ENCODE results near the gene HECA. TPM values are rescaled to one million over a fixed set of nuclear protein-coding genes. Genes with fewer than 3 reads are reported as not detected.

HECA gene
- total RNA-seq, 1 donor from 2014 or later = 21.0 TPM

DNA sequence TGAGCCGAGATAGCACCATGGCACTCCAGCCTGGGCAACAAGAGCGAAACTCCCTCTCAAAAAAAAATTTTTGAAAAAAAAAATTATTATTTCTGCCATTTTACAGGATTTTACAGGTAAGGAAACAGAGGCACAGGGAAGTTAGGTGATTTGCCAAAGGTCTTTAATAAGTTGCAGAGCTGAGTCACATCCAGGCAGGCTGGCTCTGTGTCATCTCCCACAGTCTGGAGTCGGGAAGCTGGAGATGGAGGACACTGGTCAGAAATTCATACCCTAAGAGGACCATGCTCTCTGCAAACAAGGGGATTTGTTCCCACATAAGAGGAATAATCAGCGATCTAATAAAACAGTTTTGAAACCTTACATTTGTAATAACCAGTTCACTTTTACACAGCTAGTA is 24.1 kb downstream of the HECA start:
- H3K9me3 Mint-ChIP-seq (ENCODE audit: unreplicated experiment) = peaks cover 5% of the 10 kb centered on the region
- DNase-seq = no peak
- TF ChIP-seq, protein P1, sequence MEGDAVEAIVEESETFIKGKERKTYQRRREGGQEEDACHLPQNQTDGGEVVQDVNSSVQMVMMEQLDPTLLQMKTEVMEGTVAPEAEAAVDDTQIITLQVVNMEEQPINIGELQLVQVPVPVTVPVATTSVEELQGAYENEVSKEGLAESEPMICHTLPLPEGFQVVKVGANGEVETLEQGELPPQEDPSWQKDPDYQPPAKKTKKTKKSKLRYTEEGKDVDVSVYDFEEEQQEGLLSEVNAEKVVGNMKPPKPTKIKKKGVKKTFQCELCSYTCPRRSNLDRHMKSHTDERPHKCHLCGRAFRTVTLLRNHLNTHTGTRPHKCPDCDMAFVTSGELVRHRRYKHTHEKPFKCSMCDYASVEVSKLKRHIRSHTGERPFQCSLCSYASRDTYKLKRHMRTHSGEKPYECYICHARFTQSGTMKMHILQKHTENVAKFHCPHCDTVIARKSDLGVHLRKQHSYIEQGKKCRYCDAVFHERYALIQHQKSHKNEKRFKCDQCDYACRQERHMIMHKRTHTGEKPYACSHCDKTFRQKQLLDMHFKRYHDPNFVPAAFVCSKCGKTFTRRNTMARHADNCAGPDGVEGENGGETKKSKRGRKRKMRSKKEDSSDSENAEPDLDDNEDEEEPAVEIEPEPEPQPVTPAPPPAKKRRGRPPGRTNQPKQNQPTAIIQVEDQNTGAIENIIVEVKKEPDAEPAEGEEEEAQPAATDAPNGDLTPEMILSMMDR (IDR thresholded peaks at IDR 0.05; ENCODE audit: partially characterized antibody, unreplicated experiment) = no peak
- no peak overlapping the region for H3K4me3 Mint-ChIP-seq (ENCODE audit: unreplicated experiment)
- no peaks in the 10 kb centered on the region for H3K36me3 Mint-ChIP-seq (ENCODE audit: unreplicated experiment)
- H3K4me1 Mint-ChIP-seq (ENCODE audit: low read depth, unreplicated experiment) = peaks cover 14% of the 10 kb centered on the region
- peaks cover 7% of the 10 kb centered on the region for H3K27me3 Mint-ChIP-seq (ENCODE audit: unreplicated experiment)
- H3K27ac Mint-ChIP-seq (ENCODE audit: unreplicated experiment) = no peak overlapping the region

DNA sequence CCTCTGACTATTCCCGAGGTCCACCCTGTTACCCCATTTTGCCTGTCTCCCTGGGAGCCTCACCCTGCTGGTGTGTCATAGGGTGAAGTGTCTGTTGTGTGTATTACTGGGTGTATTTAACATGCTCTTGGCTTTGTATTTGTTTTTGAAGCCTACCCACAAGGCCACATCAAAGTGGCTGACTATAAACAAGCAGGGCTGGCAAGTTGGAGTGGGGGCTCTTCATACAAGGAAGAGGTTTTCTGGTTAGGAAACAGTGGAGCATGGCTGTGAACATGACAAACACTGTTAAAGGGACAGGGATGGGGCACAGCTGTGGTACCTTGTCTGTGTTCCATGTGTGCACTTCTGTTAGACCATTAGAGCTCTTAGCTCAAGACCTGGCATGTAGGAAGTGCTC is 26.3 kb downstream of the HECA start:
- peaks cover 5% of the 10 kb centered on the region for H3K9me3 Mint-ChIP-seq (ENCODE audit: unreplicated experiment)
- H3K4me3 Mint-ChIP-seq (ENCODE audit: unreplicated experiment) = no peak overlapping the region
- no peak for DNase-seq
- TF ChIP-seq, protein P1 (IDR thresholded peaks at IDR 0.05; ENCODE audit: partially characterized antibody, unreplicated experiment) = no peak
- no peaks in the 10 kb centered on the region for H3K36me3 Mint-ChIP-seq (ENCODE audit: unreplicated experiment)
- peak overlapping the region; percentile 69 for H3K27ac Mint-ChIP-seq (ENCODE audit: unreplicated experiment)
- H3K27me3 Mint-ChIP-seq (ENCODE audit: unreplicated experiment) = peaks cover 7% of the 10 kb centered on the region
- H3K4me1 Mint-ChIP-seq (ENCODE audit: low read depth, unreplicated experiment) = peaks cover 14% of the 10 kb centered on the region

DNA sequence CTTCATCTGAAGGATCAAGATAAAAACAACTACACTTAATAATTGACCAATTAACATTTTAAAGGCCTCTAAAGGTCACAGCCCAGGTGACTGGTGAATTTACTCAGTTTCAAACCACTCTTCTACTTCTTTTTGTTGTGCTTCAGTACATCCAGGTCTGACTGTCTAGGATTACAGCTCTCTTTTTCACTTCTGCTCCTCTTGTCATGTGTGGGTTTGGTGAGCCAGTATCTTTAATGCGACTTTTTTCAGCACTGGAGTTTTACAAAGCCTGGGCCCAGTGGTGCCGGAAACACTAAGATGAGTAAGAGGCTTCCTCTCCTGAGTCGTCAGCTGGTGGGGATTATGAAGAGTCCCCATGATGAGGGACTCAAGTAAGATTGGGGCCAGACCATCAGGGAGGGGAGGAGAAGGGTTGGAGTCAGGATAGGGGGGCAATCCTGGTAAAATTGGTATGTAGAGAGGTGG is 27.0 kb downstream of the HECA start:
- TF ChIP-seq, protein P1 (IDR thresholded peaks at IDR 0.05; ENCODE audit: partially characterized antibody, unreplicated experiment) = no peak
- peaks cover 5% of the 10 kb centered on the region for H3K9me3 Mint-ChIP-seq (ENCODE audit: unreplicated experiment)
- no peak overlapping the region for H3K4me3 Mint-ChIP-seq (ENCODE audit: unreplicated experiment)
- H3K36me3 Mint-ChIP-seq (ENCODE audit: unreplicated experiment) = peaks cover 2% of the 10 kb centered on the region
- peaks cover 14% of the 10 kb centered on the region for H3K4me1 Mint-ChIP-seq (ENCODE audit: low read depth, unreplicated experiment)
- H3K27me3 Mint-ChIP-seq (ENCODE audit: unreplicated experiment) = peaks cover 7% of the 10 kb centered on the region
- H3K27ac Mint-ChIP-seq (ENCODE audit: unreplicated experiment) = peak overlapping the region; percentile 69
- DNase-seq = no peak

DNA sequence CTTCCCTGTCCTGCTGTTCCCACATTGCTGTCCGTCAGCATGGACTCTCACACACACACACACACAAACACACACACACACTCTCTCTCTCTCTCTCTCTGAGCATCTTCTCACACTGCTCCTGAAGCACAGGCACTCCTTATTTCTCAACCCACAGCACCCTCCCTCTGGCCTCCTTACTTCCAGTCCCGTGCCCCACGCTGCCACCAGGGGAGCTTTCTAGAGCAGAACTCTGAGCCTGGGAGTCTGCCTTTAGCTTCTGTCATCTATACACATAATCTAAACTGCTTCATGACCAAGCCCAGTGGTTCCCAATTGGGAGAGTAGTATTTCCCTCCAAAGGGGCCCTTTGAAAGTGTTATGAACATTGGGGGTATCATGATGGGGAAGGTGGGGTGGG is 29.1 kb downstream of the HECA start:
- no peak overlapping the region for H3K27ac Mint-ChIP-seq (ENCODE audit: unreplicated experiment)
- H3K27me3 Mint-ChIP-seq (ENCODE audit: unreplicated experiment) = peaks cover 5% of the 10 kb centered on the region
- peaks cover 14% of the 10 kb centered on the region for H3K4me1 Mint-ChIP-seq (ENCODE audit: low read depth, unreplicated experiment)
- no peak for DNase-seq
- H3K9me3 Mint-ChIP-seq (ENCODE audit: unreplicated experiment) = no peaks in the 10 kb centered on the region
- TF ChIP-seq, protein P1 (IDR thresholded peaks at IDR 0.05; ENCODE audit: partially characterized antibody, unreplicated experiment) = no peak
- H3K36me3 Mint-ChIP-seq (ENCODE audit: unreplicated experiment) = peaks cover 10% of the 10 kb centered on the region
- no peak overlapping the region for H3K4me3 Mint-ChIP-seq (ENCODE audit: unreplicated experiment)

DNA sequence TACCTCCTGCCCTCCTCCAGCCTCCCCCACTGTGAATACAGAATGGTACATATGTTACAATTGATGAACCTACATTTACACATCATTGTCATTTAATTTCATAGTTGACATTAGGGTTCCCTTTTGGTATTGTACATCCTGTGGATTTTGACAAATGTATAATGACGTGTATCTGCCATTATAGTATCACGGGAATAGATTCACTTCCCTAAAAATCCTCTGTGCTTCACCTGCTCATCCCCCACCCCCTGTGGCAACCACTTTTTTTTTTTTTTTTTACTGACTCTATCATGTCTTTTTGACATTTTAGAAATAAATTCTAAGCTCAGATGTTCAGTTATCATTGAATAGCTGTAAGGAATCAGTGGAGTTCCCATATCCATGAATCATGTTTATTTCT is 30.4 kb downstream of the HECA start:
- TF ChIP-seq, protein P1 (IDR thresholded peaks at IDR 0.05; ENCODE audit: partially characterized antibody, unreplicated experiment) = no peak
- H3K4me3 Mint-ChIP-seq (ENCODE audit: unreplicated experiment) = no peak overlapping the region
- peaks cover 14% of the 10 kb centered on the region for H3K4me1 Mint-ChIP-seq (ENCODE audit: low read depth, unreplicated experiment)
- peaks cover 4% of the 10 kb centered on the region for H3K27me3 Mint-ChIP-seq (ENCODE audit: unreplicated experiment)
- peaks cover 10% of the 10 kb centered on the region for H3K36me3 Mint-ChIP-seq (ENCODE audit: unreplicated experiment)
- no peak overlapping the region for H3K27ac Mint-ChIP-seq (ENCODE audit: unreplicated experiment)
- DNase-seq = no peak
- no peaks in the 10 kb centered on the region for H3K9me3 Mint-ChIP-seq (ENCODE audit: unreplicated experiment)
